Transverse colon (tissue), 4 donors: Measurements from ENCODE around the gene WFDC9.

ENCODE experiments used
- EP300 ChIP-seq: sonication (generic); formaldehyde crosslinking; IDR thresholded peaks from one replicate; pipeline ENCODE4 v1.6.1; 2017; ENCODE audit warnings: antibody characterized with exemption, low read depth
- POLR2AphosphoS5 ChIP-seq, 3 donors: sonication (generic); formaldehyde crosslinking; IDR thresholded peaks; one replicate each; pipeline ENCODE4 v1.6.1; 2016; ENCODE audit warnings: antibody characterized with exemption in 3 of 3
- TF ChIP-seq, protein P1 (sequence below), 5 experiments: fragments of 200-600 bp in 3 of 5; fragments of 450-650 bp in 2 of 5; sonication (generic) in 3 of 5; IDR thresholded peaks; 1 replicate in 2 of 5; 2 replicates in 3 of 5; pipeline ENCODE4 v1.5.1; 2016 to 2017; ENCODE audit warnings: antibody characterized with exemption in 5 of 5, inconsistent platforms in 3 of 5, mild to moderate bottlenecking in 2 of 5, moderate library complexity in 1 of 5

DNA sequence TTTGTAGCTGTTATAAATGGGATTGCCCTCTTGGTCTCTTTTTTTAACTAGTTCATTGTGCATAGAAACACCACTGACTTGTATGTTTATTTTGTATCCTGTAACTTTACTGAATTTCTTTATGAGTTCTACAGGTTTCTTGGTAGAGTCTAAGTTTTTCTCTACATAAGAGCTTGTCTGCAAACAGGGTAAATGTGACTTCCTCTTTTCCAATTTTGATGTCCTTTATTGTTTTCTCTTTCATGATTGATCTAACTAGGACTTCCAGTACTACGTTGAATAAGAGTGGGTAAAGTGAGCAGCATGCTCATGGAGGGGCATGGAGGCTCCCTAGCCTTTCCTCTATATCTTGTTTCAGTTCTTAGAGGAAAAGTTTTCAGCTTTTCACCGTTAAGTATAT, 4.5 kb downstream of the WFDC9 start:
- TF ChIP-seq, protein P1, sequence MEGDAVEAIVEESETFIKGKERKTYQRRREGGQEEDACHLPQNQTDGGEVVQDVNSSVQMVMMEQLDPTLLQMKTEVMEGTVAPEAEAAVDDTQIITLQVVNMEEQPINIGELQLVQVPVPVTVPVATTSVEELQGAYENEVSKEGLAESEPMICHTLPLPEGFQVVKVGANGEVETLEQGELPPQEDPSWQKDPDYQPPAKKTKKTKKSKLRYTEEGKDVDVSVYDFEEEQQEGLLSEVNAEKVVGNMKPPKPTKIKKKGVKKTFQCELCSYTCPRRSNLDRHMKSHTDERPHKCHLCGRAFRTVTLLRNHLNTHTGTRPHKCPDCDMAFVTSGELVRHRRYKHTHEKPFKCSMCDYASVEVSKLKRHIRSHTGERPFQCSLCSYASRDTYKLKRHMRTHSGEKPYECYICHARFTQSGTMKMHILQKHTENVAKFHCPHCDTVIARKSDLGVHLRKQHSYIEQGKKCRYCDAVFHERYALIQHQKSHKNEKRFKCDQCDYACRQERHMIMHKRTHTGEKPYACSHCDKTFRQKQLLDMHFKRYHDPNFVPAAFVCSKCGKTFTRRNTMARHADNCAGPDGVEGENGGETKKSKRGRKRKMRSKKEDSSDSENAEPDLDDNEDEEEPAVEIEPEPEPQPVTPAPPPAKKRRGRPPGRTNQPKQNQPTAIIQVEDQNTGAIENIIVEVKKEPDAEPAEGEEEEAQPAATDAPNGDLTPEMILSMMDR (IDR thresholded peaks at IDR 0.05) = no peak
- TF ChIP-seq EP300 (no peak), POLR2AphosphoS5 (IDR thresholded peaks at IDR 0.05) (no peak)
